ENCODE data around the gene ZNF784. TPM values are rescaled to one million over a fixed set of nuclear protein-coding genes. Genes with fewer than 3 reads are reported as not detected.

Gene ZNF784
- total RNA-seq, 1 experiment from 2014 or later, result 3.1 TPM

DNA sequence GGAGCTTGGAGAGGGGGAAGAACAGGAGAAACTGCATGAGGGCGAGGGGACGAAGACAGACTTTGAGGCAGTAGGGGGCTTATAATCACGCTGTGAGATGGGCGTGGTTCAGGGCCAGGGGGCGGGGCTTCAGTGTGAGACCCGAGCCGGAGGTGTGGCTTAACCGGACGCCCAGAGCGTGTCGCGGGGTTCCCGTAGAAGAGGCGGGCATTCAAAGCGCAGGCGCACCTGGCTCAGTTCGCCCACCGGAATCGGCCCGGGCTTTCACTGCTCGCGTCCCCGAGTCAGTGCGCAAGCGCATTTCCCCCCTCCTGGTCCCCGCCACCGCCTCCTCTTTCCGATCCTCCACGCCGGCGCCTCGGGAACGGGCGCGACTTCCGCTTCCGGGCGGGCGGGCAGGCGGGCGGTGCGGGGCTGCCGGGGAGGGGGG, 19.1 kb downstream of the ZNF784 start:
- CTCF ChIA-PET, result interaction anchor here (0.6 to 4.5 kb wide), 21 partner anchors 13 to 138 kb away, joined by 3 to 32 read pairs (median 4); partner anchors contain the start of genes SSC5D and ZNF628
- Mint-ChIP-seq H3K9me3 (ENCODE audit: unreplicated experiment) (no peaks in the 10 kb centered on the region), H3K27ac (ENCODE audit: low read depth, unreplicated experiment) (peak overlapping the region; percentile 80), H3K36me3 (ENCODE audit: insufficient read depth, unreplicated experiment) (peaks cover 32% of the 10 kb centered on the region), H3K27me3 (ENCODE audit: insufficient read depth, unreplicated experiment) (no peaks in the 10 kb centered on the region), H3K4me3 (ENCODE audit: unreplicated experiment) (peak overlapping the region; percentile 84), H3K4me1 (ENCODE audit: insufficient read depth, unreplicated experiment) (peaks cover 46% of the 10 kb centered on the region)
- BruUV-seq (replicated peaks), result no TSS peak
- intact Hi-C loops (cut with micrococcal nuclease), result loop anchor here (5.0 kb wide), 1 partner anchor 1413 kb away; the partner anchor contains the start of gene TSEN34
- POLR2A ChIA-PET, result interaction anchor here (0.7 to 2.2 kb wide), 10 partner anchors 19 to 1142 kb away, joined by 3 to 15 read pairs (median 6); partner anchors contain the start of genes ISOC2, LENG9, U2AF2 and ZNF784
- TF ChIP-seq, protein P1, sequence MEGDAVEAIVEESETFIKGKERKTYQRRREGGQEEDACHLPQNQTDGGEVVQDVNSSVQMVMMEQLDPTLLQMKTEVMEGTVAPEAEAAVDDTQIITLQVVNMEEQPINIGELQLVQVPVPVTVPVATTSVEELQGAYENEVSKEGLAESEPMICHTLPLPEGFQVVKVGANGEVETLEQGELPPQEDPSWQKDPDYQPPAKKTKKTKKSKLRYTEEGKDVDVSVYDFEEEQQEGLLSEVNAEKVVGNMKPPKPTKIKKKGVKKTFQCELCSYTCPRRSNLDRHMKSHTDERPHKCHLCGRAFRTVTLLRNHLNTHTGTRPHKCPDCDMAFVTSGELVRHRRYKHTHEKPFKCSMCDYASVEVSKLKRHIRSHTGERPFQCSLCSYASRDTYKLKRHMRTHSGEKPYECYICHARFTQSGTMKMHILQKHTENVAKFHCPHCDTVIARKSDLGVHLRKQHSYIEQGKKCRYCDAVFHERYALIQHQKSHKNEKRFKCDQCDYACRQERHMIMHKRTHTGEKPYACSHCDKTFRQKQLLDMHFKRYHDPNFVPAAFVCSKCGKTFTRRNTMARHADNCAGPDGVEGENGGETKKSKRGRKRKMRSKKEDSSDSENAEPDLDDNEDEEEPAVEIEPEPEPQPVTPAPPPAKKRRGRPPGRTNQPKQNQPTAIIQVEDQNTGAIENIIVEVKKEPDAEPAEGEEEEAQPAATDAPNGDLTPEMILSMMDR (IDR thresholded peaks at IDR 0.05; ENCODE audit: unreplicated experiment), result no peak
- DNase-seq (ENCODE audit: unreplicated experiment), result peak; percentile 99

- no peak for DNase-seq (ENCODE audit: unreplicated experiment)
- ChIA-PET POLR2A (interaction anchor here (0.6 to 1.6 kb wide), 9 partner anchors 21 to 1141 kb away, joined by 3 to 8 read pairs (median 4); partner anchors contain the start of genes ZNF581 and ZNF784), CTCF (interaction anchor here (0.8 to 4.5 kb wide), 4 partner anchors 24 to 100 kb away, joined by 3 to 23 read pairs (median 14); no protein-coding TSS in a partner anchor)
- TF ChIP-seq, protein P1 (IDR thresholded peaks at IDR 0.05; ENCODE audit: unreplicated experiment), result no peak
- Mint-ChIP-seq H3K4me1 (ENCODE audit: insufficient read depth, unreplicated experiment) (peaks cover 50% of the 10 kb centered on the region), H3K36me3 (ENCODE audit: insufficient read depth, unreplicated experiment) (peaks cover 33% of the 10 kb centered on the region), H3K27me3 (ENCODE audit: insufficient read depth, unreplicated experiment) (no peaks in the 10 kb centered on the region), H3K27ac (ENCODE audit: low read depth, unreplicated experiment) (no peak overlapping the region), H3K4me3 (ENCODE audit: unreplicated experiment) (peak overlapping the region; percentile 40), H3K9me3 (ENCODE audit: unreplicated experiment) (no peaks in the 10 kb centered on the region)
- intact Hi-C loops (cut with micrococcal nuclease), result no loop called here
- BruUV-seq (replicated peaks), result no TSS peak
These were observed 20.6 kb downstream of the ZNF784 start for GRCh38 chr19:55603581-55604292.

DNA sequence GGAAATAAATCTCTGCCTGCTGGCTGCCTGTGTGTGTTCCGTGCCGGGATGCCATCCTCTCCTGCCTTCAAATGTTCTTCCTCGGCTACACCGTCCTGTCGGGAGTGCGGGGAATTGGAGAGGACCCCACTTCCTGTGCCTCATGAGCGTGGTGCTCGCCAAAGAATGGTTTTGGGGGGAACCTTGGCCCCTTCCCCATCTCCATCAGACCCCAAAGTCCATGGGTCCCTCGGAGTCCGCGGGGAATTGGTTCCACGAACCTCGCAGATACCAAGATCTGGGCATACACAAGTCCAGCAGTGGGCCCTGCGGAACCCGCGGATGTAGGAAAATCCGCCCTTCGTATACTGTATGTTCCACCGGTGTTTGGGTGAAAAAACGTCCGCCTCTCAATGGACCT, 21.3 kb downstream of the ZNF784 start:
- POLR2A ChIA-PET, result no interaction called here

More for the DNA sequence above, 21.3 kb downstream of the ZNF784 start:
- Mint-ChIP-seq H3K27me3 (ENCODE audit: insufficient read depth, unreplicated experiment) (no peaks in the 10 kb centered on the region), H3K4me3 (ENCODE audit: unreplicated experiment) (peak overlapping the region; percentile 40), H3K4me1 (ENCODE audit: insufficient read depth, unreplicated experiment) (peaks cover 52% of the 10 kb centered on the region), H3K9me3 (ENCODE audit: unreplicated experiment) (no peaks in the 10 kb centered on the region), H3K36me3 (ENCODE audit: insufficient read depth, unreplicated experiment) (peaks cover 30% of the 10 kb centered on the region), H3K27ac (ENCODE audit: low read depth, unreplicated experiment) (no peak overlapping the region)
- intact Hi-C loops (cut with micrococcal nuclease), result no loop called here
- CTCF ChIA-PET, result interaction anchor here (4.5 kb wide), 1 partner anchor 99 kb away, joined by 23 read pairs; no protein-coding TSS in a partner anchor
- TF ChIP-seq, protein P1 (IDR thresholded peaks at IDR 0.05; ENCODE audit: unreplicated experiment), result no peak
- BruUV-seq (replicated peaks), result no TSS peak
- DNase-seq (ENCODE audit: unreplicated experiment), result no peak
